GM19467 (cell line): ENCODE data around the gene MMD2.

Experiments used
- ATAC-seq: cut with Tn5 transposase; IDR thresholded peaks from one replicate; pipeline ENCODE4 v1.9.1; 2021; ENCODE audit warnings: mild to moderate bottlenecking, moderate library complexity; ENCODE audit not compliant: unreplicated experiment

Gene MMD2

DNA sequence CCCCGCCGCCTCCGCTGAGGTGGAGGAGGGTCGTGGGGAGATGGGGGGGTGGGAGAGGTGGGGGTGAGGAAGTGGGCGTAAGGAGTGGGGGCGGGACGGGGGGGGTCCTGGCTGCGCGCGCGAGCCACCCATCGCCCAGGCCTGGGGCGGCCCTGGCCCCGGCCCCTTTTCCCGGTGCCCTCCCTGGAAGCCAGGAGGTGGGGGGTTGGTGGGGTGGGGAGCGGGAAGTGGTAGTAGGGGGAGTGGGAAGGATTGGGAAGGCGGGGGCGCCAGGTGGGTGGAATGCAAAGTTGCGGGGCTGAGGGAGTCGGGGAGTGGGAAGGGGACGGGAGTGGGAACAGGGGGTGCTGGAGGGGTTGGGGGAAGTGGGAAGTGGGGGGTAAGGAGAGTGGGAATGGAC is 319 bp upstream of the MMD2 start:
- ATAC-seq: no peak

DNA sequence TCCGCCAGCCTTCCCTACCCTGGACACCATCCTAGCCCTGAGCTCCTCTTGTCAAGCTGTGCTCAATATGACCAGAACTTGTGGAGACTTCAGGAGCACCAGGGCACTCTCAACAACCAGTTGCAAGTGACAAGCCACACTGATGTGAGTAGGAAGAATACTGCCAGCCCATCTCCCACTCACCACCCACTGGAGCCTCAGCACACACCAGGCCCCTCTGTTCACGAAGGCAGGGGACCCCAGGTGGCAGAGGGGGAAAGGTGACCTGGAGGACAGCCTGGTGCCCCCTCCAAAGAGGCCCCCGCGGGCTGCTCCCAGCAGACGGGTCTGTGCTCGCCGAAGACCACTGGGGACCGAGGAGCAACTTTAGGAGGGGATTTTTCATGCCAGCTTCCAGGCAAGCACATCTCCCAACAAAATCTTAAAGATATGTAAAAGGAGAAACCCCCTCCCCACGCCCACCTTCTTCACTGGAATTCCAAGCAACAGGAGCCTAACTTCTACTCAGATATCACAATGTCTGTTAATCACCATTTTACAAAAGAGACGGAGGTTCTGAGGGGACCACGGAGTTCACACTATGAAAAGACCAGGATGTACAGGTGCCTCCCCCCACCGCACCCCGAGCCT is 1.0 kb downstream of the MMD2 start:
- ATAC-seq: no peak

DNA sequence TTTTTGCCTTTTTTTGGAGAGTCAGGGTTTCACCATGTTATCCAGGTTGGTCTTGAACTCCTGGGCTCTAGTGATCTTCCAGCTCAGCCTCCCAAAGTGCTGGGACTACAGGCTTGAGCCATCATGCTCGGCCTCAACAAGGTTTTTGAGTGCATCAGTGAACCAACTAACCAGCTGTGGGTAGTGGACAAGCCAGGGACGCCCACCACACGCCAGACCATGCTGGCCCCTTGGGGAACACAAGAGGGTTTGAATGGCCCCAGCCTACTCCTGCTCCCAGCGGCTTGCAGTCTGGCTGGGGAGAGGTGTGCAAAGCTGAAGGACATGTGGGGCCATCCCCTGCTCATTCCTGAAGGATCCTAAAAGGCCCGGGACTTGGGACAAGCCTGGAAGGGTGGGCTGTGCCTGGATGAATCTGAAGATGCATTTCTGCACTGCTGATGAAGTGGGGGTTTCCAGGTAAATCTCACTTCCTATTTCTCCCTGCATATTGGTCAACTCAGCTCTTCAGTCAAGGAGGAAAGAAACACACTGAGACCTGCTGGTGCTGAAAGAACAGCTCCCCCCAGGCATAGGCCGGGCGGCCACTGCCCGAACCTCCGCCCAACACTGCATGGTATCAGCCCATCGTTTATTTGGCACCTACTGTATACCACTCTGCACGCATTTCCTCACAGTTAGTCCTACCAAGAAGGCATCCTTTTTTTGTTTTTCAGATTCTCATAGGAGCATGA is 6.9 kb downstream of the MMD2 start:
- ATAC-seq: no peak

DNA sequence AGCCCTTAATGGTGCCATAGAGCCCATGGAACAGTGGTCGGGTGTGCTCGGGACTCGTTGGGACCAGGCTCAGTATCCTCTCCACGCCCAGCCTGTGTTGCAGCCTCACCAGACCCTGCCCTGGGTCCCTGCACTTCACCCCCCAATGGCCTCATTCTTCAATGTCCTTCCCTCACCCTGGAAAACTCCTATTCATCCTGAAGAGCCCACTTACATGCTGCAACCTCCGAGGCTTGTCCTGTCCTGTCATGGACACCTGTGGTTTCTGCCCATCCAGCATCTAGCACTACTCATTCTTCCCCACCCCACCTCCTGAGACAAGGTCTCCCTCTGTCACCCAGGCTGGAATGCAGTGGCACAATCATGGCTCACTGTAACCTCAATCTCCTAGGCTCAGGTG is 7.7 kb downstream of the MMD2 start:
- ATAC-seq: no peak

DNA sequence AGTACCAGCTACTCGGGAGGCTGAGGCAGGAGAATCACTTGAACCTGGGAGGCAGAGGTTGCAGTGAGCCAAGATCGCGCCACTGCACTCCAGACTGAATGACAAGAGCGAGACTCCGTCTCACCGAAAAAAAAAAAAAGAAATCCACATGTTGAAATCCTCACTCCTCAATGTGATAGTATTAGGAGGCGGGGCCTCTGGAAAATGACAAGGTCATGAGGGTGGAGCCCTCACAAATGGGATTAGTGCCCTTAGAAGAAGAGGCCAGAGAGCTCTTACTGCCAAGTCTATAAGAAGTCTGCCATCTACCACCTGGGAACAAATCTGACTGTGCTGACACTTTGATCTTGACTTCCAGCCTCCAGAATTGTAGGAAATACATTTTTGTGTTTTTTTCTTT is 10.6 kb downstream of the MMD2 start:
- ATAC-seq: no peak

DNA sequence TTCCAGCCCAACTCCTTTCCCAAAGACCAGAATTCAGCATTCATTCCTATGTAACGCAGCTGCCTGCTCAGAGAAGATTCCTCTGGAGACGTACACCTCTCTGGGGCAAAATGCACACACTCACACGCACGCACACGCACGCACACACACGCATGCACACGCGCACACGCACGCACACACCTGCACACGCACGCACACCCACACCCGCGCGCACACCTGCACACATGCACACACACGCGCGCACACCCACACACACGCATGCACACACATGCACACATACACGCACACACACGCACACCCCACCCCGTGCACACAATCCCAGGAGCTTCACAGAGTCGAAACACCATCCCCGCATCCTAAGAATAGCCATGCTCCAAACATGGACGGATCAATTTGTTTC is 13.0 kb downstream of the MMD2 start:
- ATAC-seq: no peak

DNA sequence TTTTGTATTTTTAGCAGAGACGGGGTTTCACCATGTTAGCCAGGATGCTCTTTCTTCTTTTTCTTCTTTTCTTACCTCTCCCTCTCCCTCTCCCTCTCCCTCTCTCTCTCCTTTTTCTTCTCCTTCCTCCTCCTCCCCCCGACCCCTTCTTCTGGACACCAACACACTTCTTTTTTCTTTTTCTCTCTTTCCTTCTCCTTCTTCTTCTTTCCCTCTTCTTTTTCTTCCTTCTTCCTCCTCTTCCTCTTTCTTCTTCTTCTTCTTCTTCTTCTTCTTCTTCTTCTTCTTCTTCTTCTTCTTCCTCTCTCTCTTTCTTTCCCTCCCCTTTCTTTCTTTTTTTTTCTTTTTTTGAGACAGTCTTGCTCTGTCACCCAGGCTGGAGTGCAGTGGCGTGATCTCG is 14.0 kb downstream of the MMD2 start:
- no peak for ATAC-seq

DNA sequence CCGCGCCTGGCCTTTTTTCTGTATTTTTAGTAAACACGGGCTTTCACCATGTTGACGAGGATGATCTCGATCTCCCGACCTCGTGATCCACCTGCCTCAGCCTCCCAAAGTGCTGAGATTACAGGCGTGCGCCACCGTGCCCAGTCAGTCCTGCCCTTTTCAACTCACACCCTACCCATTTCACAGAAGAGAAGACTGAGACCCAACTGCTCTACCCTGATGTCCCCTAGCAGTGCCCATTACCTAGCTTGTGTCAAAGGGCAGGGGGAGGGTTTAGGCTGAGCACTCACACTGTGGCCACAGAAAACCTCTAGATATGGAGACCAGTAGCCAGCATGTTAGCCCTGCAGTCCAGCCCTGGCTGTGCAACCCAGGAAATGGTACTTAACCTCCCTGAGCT is 15.7 kb downstream of the MMD2 start:
- ATAC-seq: no peak

DNA sequence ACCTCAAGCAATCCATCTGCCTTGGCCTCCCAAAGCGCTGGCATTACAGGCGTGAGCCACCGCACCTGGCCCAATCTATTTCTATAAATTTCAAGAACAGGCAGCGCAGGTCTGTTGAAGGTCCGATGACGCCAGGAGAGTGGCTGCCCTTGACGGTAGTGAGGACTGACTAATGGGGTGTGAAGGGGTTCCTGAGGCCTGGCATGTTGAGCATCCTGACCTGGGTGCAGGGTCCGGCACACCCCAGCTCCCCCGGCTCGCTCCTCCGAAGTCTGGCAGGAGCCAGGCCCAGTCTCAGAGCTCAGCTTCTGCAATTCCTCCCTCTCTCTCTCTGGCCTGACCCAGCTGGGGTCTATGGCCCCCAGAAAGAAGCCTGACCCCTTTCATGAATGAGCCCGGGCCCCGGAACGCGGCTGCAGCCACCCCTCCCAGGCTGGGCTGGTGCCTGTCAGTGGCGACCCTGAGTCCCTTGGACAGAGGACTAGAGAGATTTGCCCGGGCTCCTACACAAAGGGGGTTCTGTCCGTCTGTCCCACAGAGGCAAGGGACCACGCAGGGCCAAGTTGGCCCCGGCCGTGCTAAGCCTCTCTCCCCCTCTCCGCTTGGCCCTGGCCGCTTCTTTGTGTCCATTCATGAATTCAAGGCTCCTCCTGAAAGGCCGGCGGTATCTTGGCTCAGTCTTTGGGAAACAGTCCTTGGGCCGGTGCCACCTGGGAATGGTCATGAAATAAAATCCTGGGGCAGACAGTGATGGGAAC is 18.8 kb downstream of the MMD2 start:
- no peak for ATAC-seq

DNA sequence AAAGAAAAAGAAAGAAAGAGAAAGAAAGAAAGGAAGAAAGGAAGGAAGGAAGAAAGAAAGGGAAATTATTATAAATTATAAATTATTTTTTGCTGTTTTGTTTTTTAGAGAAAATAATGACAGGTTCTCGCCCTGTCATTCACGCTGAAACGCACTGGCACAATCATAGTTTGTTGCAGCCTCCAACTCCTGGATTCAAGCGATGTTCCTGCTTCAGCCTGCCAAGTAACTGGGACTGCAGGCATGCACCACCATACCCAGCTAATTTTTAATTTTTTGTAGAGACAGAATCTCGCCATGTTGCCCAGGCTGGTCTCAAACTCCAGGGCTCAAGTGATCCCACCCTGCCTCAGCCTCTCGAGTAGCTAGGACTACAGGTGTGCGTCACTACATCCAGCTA is 21.6 kb downstream of the MMD2 start:
- ATAC-seq: no peak

DNA sequence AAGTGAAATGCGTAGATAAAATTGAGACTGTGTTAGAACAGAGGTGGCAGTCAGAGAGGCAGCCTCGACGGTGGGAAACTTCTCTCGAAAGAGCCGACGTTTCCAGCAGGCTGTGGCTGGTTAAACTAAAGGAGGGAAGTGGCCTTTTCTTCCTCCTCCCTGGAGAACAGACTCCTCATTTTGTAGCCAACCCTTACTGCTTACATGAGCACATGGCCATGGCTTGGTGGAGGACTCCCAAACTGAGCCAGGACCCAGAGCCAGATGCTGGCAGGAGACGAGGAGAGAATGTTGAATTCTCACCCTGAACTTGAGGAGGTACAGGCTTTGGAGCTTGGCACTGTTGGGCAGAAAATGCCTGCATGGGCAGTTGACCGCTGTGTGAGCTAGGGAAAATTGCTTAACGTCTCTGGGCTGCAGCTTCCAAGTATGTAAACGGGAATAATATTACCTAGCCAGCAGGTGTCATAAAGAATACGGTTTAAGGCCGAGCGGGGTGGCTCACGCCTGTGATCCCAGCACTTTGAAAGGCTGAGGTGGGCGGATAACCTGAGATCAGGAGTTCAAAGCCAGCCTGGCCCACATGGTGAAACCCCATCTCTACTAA is 24.5 kb downstream of the MMD2 start:
- no peak for ATAC-seq

DNA sequence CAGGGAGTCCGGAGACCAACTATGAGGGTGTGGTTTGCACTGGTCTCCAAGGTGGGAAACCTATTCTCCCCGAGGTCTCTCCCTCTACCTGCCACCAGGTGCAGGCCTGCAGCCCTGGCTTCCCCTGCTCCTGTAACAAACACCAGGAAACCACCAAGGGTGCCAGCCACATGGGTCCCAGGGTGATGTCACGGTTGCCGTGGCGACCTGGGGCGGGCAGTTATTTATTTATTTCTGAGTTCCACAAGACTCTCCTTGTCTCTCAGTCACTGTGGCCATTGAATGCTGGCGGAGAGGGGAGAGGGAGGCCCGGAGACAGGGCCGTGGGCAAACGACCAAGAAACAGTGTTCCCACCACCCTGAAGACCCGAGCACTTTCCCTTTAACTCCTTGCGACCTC is 27.0 kb downstream of the MMD2 start:
- ATAC-seq: no peak

DNA sequence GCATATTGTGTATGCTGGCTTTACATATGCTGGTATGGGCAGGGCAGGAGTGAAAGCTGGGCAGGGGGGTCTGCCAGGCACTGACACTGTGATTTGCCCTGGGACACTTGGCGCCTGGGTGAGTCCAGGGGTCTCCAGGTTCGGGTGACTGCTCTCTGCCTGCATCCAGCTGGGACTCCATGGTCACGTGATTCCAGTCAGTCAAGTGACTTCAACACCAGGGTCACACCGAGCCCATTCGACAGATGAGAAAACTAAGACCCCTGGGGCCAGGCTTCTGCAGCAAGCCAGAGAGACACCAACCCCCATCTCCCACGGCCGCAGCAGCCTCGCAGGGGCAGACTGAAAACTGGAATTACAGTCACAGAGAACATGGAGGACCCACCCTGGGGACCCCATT is 30.0 kb downstream of the MMD2 start:
- no peak for ATAC-seq

DNA sequence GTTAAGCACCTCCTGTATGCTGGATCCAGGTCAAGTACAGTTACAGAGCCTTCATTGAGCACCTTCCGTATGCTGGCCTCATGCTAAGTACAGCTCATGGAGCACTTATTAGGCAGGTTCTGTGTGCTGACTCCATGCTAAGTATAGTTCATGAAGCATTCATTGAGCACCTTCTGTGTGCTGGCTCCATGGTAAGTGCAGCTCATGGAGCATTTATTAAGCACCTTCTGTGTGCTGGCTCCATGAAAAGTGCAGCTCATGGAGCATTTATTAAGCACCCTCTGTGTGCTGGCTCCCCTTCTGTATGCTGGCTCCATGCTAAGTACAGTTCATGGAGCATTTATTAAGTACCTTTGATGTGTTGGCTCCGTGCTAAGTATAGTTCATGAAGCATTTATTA is 30.5 kb downstream of the MMD2 start:
- ATAC-seq: no peak

DNA sequence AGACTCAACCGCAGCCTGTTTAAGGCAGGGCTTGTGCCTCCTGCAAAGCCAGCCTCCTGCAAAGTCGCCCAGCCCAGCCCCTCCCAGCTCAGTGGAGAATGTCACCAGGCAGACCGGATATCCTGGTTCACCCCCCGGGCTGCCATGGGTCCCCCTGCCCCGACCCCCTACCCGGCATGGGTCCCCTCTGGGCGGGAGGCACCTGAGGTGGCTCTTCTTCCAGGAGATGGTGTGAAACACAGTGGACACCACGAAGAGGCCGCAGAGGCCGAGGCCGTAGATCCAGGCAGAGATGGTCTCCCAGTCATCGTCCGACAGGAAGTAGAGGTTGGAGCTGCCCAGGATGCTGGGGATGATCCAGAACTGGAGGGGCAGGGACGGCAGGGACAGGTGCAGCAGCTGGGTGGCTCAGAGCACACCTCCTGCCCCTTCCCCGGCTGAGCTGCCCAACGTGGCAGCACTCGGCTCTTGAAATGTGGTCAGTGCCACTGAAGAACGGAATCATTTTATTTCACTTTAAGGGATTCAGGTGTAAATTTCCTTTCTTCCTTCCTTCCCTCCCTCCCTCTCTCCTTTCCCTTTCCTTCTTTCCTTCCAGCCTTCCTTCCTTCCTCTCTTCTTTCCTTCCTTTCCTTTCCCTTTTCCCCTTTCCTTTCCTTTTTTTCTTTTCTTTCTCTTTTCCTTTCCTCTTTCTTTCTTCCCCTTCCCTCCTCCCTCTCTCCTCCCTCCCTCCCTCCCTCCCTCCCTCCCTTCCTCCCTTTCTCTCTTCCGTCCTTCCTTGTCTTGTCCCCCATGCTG is 38.8 kb downstream of the MMD2 start:
- no peak for ATAC-seq

DNA sequence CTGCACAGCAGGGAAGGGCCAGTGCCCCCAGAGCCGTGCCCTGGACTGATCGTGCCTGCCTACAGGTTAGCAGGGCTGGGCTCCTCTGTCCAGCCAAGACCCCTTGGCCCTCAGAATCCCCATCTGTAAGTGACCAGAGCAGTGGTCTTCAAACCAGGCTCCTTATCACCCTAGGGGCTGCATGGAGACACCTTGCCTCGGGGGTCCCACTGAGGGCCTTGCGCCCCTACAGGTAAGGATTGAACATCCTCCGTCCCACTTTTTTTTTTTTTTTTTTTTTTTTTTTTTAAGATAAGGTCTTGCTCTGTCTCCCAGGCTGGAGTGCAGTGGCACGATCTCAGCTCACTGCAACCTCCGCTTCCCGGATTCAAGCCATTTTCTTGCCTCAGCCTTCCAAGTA is 42.9 kb downstream of the MMD2 start:
- ATAC-seq: no peak

DNA sequence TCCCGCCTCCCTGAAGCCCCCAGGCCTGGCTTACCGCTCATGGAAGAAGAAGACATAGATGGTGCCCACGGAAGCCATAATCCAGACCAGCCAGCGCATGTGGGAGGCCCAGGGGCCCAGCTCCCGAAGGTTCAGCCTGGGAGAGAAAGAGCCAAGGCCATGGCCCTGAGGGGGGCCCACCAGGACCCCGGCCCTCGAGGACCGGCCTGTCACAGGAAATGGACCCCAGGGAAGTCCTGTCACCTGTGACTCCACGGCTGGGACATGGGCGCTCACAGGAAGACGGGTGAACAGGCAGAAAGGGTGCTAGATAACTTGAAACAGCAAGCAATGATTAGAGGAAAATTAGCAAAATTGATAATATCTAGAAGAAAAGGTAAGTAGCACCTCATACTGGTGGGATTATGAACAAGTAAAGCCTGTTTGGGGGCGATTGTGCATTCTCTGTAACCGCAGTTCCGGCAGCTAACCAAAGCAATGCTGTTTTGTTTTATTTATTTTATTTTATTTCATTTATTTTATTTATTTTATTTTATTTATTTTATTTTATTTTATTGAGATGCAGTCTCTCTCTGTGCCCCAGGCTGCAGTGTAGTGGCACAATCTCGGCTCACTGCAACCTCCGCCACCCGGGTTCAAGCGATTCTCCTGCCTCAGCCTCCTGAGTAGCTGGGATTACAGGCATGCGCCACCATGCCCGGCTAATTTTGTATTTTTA is 47.7 kb downstream of the MMD2 start:
- no peak for ATAC-seq

DNA sequence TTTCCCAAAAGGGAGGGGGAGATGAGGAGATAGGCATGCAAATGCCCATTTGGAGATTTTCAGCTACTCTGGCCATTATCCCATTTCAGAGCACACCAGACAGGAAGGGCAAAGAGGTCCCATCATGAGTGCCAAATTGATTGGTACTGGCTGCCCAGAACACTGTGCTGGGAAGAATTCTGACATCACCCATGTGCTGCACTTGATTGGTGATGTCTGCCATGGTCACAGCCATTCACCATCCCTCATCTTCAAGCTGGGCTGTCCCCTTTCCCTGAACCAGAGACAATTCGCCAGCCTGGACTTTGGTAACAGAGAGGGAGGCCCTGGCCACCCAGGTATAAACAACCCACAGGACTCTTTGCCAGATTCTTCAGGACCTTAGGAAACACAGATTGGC is 52.3 kb downstream of the MMD2 start:
- ATAC-seq: no peak

DNA sequence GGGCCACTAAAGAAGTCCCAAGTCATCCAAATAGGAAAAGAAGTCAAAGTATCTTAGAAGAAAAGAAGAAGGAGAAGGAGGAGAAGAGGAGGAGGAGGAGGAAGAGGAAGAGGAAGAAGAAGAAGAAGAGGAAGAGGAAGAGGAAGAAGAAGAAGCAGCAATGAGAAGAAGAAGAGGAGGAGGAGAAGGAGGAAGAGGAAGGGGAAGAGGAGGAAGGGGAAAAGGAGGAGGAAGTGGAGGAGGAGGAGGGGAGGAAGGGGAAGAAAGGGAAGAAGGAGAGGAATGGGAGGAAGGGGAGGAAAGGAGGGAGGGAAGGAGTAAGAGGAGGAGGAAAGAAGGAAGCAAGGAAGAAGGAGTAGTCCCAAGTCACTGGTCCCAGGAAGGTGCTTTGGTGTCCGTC is 53.8 kb downstream of the MMD2 start:
- ATAC-seq: no peak

DNA sequence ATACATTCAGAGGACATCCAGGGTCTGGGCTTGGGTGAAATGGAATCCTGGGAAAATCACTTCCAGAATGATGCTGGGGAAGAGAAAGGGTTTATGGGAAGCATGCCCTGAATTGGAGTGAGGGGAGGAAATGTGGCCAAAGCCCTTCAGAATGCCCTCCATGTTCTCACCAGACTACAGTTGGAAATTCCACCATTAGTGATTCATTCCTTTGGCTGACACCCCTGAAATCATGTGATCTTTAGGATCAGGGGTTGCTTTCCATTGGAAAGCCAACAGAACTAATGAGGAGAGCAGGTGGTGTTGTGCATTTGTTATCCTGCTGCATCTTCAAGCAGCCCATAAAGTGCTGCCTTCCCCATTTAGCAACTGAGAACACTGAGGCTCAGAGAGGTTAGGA is 54.6 kb downstream of the MMD2 start:
- no peak for ATAC-seq
